Hepatocyte (in vitro differentiated cells): ENCODE measurements around the gene PDE3B. TPM values are rescaled to one million over a fixed set of nuclear protein-coding genes. Genes with fewer than 3 reads are reported as not detected.
"Not testable (repeated sequence)": the region's sequence is repeated elsewhere in the genome, so short reads cannot be mapped to it uniquely, and the experiment has no call there.

Experiments
- DNase-seq: peaks from one replicate; pipeline ENCODE4 v3.0.0-alpha.2; 2016; ENCODE audit warnings: low spot score
- H2AFZ ChIP-seq: fragments of 200-600 bp; sonication (generic); 2 replicates; pipeline ENCODE4 v1.6.0; 2016; ENCODE audit warnings: antibody characterized with exemption, mild to moderate bottlenecking
- H3K27ac ChIP-seq: fragments of 200-600 bp; sonication (generic); 2 replicates; pipeline ENCODE4 v1.5.1; 2016; ENCODE audit warnings: mild to moderate bottlenecking
- H3K27me3 ChIP-seq: fragments of 200-600 bp; sonication (generic); 2 replicates; pipeline ENCODE4 v1.6.1; 2016
- H3K36me3 ChIP-seq: fragments of 200-600 bp; sonication (generic); replicated peaks from 2 replicates; pipeline ENCODE4 v1.5.1; 2016; ENCODE audit warnings: low read depth; ENCODE audit not compliant: insufficient read depth
- H3K4me1 ChIP-seq: fragments of 200-600 bp; sonication (generic); 2 replicates; pipeline ENCODE4 v1.5.1; 2016; ENCODE audit warnings: mild to moderate bottlenecking, moderate library complexity; ENCODE audit not compliant: insufficient read depth
- H3K4me2 ChIP-seq: fragments of 200-600 bp; sonication (generic); 2 replicates; pipeline ENCODE4 v1.6.0; 2016
- H3K4me3 ChIP-seq: fragments of 200-600 bp; sonication (generic); 2 replicates; pipeline ENCODE4 v1.5.1; 2016; ENCODE audit warnings: mild to moderate bottlenecking
- H3K79me2 ChIP-seq: fragments of 200-600 bp; sonication (generic); 2 replicates; pipeline ENCODE4 v1.6.0; 2017; ENCODE audit warnings: mild to moderate bottlenecking
- H3K9me2 ChIP-seq: fragments of 200-600 bp; sonication (generic); replicated peaks from 2 replicates; pipeline ENCODE4 v1.6.0; 2017; ENCODE audit warnings: mild to moderate bottlenecking; ENCODE audit not compliant: insufficient read depth
- H3K9me3 ChIP-seq: fragments of 200-600 bp; sonication (generic); 2 replicates; pipeline ENCODE4 v1.5.1; 2016; ENCODE audit warnings: low read depth, mild to moderate bottlenecking
- H4K20me1 ChIP-seq: fragments of 200-600 bp; sonication (generic); 2 replicates; pipeline ENCODE4 v1.6.0; 2016; ENCODE audit warnings: mild to moderate bottlenecking; ENCODE audit not compliant: insufficient read depth, poor library complexity, severe bottlenecking
- EZH2 ChIP-seq: fragments of 200-600 bp; sonication (generic); IDR thresholded peaks from 2 replicates; pipeline ENCODE4 v1.6.1; 2016; ENCODE audit warnings: antibody characterized with exemption, mild to moderate bottlenecking, borderline replicate concordance
- EZH2phosphoT487 ChIP-seq: fragments of 200-600 bp; sonication (generic); IDR thresholded peaks from one replicate; pipeline ENCODE4 v1.6.1; 2018; ENCODE audit warnings: antibody characterized with exemption, mild to moderate bottlenecking, low read depth, moderate library complexity; ENCODE audit not compliant: unreplicated experiment, severe bottlenecking
- WGBS: methylation state at CpG from one replicate; pipeline ENCODE4 v1.1.6; 2016; ENCODE audit warnings: low lambda C conversion rate; ENCODE audit errors: missing lambda C conversion rate; 5-methylcytosine and 5-hydroxymethylcytosine counted together
- polyA plus RNA-seq: library from polyadenylated mRNA; unstranded; fragments of >200 nt; fragmentation: Nextera tagmentation; extraction: Ambion mirVana; gene quantifications from 2 replicates; pipeline ENCODE4 v1.2.1, GENCODE V29; 2016
- total RNA-seq: library from RNA; depleted of rRNA; stranded (reverse); fragments of >200 nt; gene quantifications from 2 replicates; pipeline ENCODE4 v1.2.3, GENCODE V29; 2014
- TF ChIP-seq, protein P1 (sequence below): fragments of 200-600 bp; sonication (generic); IDR thresholded peaks from 2 replicates; pipeline ENCODE4 v1.5.1; 2016; ENCODE audit warnings: antibody characterized with exemption, mild to moderate bottlenecking; ENCODE audit not compliant: poor library complexity

PDE3B gene
- total and polyA plus RNA-seq, 2 experiments from 2014 or later: 15.8 to 46.3 TPM

DNA sequence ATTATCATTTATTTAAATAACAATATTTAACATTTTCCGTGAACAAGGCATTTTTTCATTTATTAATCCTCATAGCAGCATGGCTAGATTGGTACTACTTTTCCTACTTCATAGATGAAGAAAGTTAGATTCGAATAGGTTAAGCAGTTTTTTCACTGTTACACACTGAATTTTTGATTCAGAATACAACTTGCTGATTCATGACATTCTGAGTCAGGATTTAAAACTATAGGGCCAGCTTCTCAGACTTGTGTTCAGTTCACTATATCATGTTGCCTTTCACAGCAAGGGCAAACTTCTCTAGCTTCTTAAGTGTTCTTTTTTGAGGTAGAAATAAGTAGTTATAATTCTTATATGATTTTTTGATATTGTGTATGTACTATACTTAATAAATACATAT, 216.9 kb downstream of the PDE3B start:
- Histone ChIP-seq H3K27me3 (no peaks in the 10 kb centered on the region), H3K4me1 (no peaks in the 10 kb centered on the region), H3K9me3 (no peaks in the 10 kb centered on the region), H3K4me2 (no peak overlapping the region), H3K4me3 (no peak overlapping the region), H3K27ac (no peak overlapping the region), H2AFZ (no peak overlapping the region), H3K79me2 (no peaks in the 10 kb centered on the region), H3K9me2 (no peaks in the 10 kb centered on the region), H3K36me3 (peaks cover 3% of the 10 kb centered on the region), H4K20me1 (no peaks in the 10 kb centered on the region)
- no peak for DNase-seq
- 95% methylated on average over 2 of the region's 2 CpGs for WGBS
- TF ChIP-seq EZH2phosphoT487 (no peak), EZH2 (no peak)
- TF ChIP-seq, protein P1, sequence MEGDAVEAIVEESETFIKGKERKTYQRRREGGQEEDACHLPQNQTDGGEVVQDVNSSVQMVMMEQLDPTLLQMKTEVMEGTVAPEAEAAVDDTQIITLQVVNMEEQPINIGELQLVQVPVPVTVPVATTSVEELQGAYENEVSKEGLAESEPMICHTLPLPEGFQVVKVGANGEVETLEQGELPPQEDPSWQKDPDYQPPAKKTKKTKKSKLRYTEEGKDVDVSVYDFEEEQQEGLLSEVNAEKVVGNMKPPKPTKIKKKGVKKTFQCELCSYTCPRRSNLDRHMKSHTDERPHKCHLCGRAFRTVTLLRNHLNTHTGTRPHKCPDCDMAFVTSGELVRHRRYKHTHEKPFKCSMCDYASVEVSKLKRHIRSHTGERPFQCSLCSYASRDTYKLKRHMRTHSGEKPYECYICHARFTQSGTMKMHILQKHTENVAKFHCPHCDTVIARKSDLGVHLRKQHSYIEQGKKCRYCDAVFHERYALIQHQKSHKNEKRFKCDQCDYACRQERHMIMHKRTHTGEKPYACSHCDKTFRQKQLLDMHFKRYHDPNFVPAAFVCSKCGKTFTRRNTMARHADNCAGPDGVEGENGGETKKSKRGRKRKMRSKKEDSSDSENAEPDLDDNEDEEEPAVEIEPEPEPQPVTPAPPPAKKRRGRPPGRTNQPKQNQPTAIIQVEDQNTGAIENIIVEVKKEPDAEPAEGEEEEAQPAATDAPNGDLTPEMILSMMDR: no peak

DNA sequence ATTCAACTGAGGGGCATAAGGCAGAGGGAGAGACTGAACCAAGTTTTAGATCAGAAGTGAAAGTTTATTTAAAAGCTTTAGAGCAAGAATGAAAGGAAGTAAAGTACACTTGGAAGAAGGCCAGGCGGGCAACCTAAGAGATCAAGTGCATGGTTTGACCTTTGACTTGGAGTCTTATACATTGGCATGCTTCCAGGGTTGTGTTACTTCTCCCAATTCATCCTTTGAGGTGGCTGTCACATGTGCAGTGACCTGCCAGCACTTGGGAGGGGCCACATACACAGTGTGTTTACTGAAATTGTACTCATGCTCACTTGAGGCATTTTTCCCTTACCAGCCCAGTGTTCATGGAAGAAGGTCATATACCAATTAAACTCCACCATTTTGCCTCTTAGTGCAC, 218.1 kb downstream of the PDE3B start:
- Histone ChIP-seq H3K27ac (no peak overlapping the region), H3K4me1 (no peaks in the 10 kb centered on the region), H3K27me3 (no peaks in the 10 kb centered on the region), H4K20me1 (no peaks in the 10 kb centered on the region), H2AFZ (no peak overlapping the region), H3K9me2 (no peaks in the 10 kb centered on the region), H3K4me2 (no peak overlapping the region), H3K9me3 (no peaks in the 10 kb centered on the region), H3K79me2 (no peaks in the 10 kb centered on the region), H3K4me3 (no peak overlapping the region), H3K36me3 (peaks cover 3% of the 10 kb centered on the region)
- WGBS: 100% methylated on average over 1 of the region's 1 CpG
- peak; percentile 61 for DNase-seq
- TF ChIP-seq EZH2: no peak

DNA sequence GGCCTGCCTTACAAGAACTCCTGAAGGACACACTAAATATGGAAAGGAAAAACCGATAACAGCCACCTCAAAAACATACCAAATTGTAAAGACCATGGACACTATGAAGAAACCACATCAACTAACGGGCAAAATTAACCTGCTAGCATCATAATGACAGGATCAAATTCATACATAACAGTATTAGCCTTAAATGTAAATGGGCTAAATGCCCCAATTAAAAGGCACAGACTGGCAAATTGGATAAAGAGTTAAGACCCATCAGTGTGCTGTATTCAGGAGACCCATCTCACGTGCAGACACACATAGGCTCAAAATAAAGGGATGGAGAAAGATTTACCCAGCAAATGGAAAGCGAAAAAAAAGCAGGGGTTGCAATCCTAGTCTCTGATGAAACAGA, 220.2 kb downstream of the PDE3B start:
- not testable (repeated sequence) for H3K79me2 ChIP-seq, H3K36me3 ChIP-seq, H3K4me2 ChIP-seq, H2AFZ ChIP-seq, H3K27me3 ChIP-seq, DNase-seq, H4K20me1 ChIP-seq, H3K4me1 ChIP-seq, H3K27ac ChIP-seq, H3K9me3 ChIP-seq, H3K4me3 ChIP-seq, H3K9me2 ChIP-seq
- 96% methylated on average over 4 of the region's 4 CpGs for WGBS

DNA sequence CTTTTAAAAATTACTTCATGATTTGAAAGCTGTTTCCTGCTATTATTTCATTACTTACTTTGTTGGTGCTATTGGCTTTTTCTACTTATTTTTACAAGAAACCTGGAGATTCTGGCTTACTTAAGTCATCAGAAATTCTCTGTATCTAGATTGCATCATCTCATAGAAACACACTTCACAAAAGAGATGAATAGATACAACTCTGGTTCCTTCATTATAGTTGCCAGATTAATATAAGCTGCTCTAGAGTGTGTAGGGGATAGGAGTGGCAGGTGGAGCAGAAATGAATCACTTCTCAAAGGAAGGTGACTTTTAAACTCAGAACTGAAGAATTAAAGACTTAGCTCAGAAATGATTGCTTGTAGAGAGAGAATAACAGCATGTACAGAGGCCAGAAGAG, 228.4 kb downstream of the PDE3B start:
- TF ChIP-seq EZH2phosphoT487: no peak
- TF ChIP-seq EZH2: no peak
- TF ChIP-seq, protein P1: no peak
- Histone ChIP-seq H3K4me3 (no peak overlapping the region), H3K27ac (no peak overlapping the region), H2AFZ (no peak overlapping the region), H4K20me1 (no peaks in the 10 kb centered on the region), H3K79me2 (no peaks in the 10 kb centered on the region), H3K9me2 (no peaks in the 10 kb centered on the region), H3K4me2 (no peak overlapping the region), H3K36me3 (no peaks in the 10 kb centered on the region), H3K4me1 (no peaks in the 10 kb centered on the region), H3K9me3 (no peaks in the 10 kb centered on the region), H3K27me3 (no peaks in the 10 kb centered on the region)
- no peak for DNase-seq

DNA sequence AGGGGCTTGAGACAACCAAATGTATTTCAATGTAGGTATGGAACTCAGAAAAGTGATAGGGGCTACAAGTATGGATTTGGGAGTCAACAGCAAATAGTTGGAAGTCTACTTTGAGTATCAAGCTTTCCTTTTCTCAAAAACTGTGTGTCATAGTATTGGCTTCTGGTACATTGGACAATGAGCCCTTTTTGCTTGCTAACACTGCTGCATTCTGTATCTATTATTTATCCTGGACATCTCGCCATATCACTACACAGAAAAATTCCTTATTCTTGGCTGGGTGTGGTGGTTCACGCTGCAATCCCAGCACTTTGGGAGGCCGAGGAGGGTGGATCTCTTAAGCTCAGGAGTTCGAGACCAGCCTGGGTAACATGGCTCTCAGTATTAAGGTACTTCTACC, 230.0 kb downstream of the PDE3B start:
- WGBS: 99% methylated on average over 4 of the region's 4 CpGs
- no peak for DNase-seq

More for the DNA sequence above, 230.0 kb downstream of the PDE3B start:
- Histone ChIP-seq H3K36me3 (no peaks in the 10 kb centered on the region), H4K20me1 (no peaks in the 10 kb centered on the region), H2AFZ (no peak overlapping the region), H3K4me3 (no peak overlapping the region), H3K4me1 (no peaks in the 10 kb centered on the region), H3K27ac (no peak overlapping the region), H3K9me3 (no peaks in the 10 kb centered on the region), H3K9me2 (no peaks in the 10 kb centered on the region), H3K27me3 (no peaks in the 10 kb centered on the region), H3K79me2 (no peaks in the 10 kb centered on the region), H3K4me2 (no peak overlapping the region)
- TF ChIP-seq EZH2 (no peak), EZH2phosphoT487 (no peak)
- TF ChIP-seq, protein P1: no peak
